Upper lobe of left lung (tissue), 4 donors: Measurements from ENCODE around the gene SEMA5A.

Experiments used
- POLR2A ChIP-seq, 4 donors: fragments of 450-650 bp; IDR thresholded peaks; one replicate each; pipeline ENCODE4 v1.5.1; 2016 to 2017; ENCODE audit warnings: antibody characterized with exemption in 4 of 4, mild to moderate bottlenecking in 2 of 4
- TF ChIP-seq, protein P1 (sequence below), 6 experiments: fragments of 450-650 bp in 4 of 6; fragments of 200-600 bp in 2 of 6; sonication (generic) in 2 of 6; IDR thresholded peaks; one replicate each; pipeline ENCODE4 v1.5.1; 2016 to 2019; ENCODE audit warnings: antibody characterized with exemption in 6 of 6

DNA sequence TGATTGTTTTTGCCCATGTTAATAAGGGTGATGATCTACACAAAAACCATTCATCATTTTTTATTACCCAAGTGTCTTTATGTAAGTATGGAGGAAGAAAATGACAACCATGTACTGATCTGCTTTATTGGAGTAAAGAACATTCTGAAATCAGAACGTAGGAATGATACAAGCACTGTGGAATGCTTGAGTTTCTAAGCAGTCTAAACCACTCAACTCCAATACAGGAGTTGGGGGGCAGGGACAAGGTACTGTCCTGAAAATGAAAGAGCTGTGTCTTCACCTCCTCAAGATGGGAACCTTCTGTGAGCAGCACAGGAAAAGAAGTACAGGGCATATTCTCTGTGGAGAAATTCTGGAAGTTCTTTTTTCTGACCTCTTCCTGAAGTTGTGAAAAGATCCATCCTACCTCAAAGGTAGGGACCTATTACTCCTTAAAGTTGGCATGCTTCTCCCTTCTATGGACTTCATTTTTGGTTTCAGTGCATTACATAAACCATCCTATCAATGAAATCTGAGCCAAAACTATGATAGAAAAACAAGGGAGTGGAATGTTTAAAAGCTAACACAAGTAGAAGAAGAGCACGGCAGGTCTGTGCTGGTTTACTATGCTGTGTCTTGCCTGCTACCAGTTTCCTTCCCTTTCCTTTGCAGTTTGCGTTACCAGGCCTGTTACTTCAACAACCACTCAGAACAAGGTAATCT, 202.6 kb downstream of the SEMA5A start:
- TF ChIP-seq, protein P1, sequence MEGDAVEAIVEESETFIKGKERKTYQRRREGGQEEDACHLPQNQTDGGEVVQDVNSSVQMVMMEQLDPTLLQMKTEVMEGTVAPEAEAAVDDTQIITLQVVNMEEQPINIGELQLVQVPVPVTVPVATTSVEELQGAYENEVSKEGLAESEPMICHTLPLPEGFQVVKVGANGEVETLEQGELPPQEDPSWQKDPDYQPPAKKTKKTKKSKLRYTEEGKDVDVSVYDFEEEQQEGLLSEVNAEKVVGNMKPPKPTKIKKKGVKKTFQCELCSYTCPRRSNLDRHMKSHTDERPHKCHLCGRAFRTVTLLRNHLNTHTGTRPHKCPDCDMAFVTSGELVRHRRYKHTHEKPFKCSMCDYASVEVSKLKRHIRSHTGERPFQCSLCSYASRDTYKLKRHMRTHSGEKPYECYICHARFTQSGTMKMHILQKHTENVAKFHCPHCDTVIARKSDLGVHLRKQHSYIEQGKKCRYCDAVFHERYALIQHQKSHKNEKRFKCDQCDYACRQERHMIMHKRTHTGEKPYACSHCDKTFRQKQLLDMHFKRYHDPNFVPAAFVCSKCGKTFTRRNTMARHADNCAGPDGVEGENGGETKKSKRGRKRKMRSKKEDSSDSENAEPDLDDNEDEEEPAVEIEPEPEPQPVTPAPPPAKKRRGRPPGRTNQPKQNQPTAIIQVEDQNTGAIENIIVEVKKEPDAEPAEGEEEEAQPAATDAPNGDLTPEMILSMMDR (IDR thresholded peaks at IDR 0.05), result no peak
- TF ChIP-seq POLR2A (IDR thresholded peaks at IDR 0.05), result no peak
